Hepatocyte (in vitro differentiated cells): ENCODE measurements around the gene SH3BP2.

ENCODE experiments used
- EZH2 ChIP-seq: fragments of 200-600 bp; sonication (generic); IDR thresholded peaks from 2 replicates; pipeline ENCODE4 v1.6.1; 2016; ENCODE audit warnings: antibody characterized with exemption, mild to moderate bottlenecking, borderline replicate concordance
- EZH2phosphoT487 ChIP-seq: fragments of 200-600 bp; sonication (generic); IDR thresholded peaks from one replicate; pipeline ENCODE4 v1.6.1; 2018; ENCODE audit warnings: antibody characterized with exemption, mild to moderate bottlenecking, low read depth, moderate library complexity; ENCODE audit not compliant: unreplicated experiment, severe bottlenecking
- TF ChIP-seq, protein P1 (sequence below): fragments of 200-600 bp; sonication (generic); IDR thresholded peaks from 2 replicates; pipeline ENCODE4 v1.5.1; 2016; ENCODE audit warnings: antibody characterized with exemption, mild to moderate bottlenecking; ENCODE audit not compliant: poor library complexity

DNA sequence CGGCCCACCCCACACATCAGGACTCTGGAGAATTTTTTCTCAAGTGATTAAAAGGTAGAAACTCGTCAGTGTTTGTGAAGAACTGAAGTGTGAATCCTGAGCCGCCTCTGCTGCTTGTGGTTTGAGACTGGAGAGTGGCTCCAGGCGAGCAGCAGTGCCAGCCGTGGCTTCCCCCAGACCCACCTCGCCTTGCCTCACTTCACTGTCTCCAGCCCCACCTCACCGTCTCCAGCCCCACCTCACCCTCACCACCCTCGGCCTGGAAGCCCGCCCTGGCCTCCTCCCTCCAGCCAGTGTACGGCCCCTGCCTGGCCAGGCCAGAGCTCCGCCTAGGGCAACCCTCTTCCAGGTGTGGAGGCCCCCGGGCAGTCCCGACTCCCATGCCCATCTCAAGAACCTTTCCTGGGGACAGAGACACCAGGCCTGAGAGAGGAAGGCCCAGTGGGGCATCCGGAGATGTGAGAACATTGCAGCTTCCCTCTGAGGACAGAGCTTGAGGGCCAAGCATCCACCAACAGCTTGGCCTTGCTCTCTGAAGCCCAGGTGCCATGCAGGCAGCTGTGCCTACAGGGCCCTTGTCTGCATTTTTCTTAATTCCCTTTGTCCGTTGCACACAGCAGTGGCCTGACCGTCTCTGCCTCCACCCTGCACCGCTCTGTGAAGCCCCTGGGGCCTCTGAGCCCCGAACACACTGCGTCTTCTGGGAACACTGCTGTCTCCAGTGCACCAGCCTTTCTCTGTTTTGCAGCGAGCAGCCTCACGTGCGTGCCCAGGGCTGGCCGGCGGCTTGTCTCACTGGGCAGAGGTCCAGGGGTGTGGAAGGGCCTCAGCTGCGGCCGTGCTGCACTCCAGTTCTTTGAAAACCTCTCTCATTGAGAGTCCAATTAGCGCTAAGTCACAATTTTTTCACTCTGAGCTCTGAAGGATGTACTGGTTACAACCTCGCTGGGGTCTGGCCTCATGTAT lies 13.8 kb downstream of the SH3BP2 start:
- TF ChIP-seq, protein P1, sequence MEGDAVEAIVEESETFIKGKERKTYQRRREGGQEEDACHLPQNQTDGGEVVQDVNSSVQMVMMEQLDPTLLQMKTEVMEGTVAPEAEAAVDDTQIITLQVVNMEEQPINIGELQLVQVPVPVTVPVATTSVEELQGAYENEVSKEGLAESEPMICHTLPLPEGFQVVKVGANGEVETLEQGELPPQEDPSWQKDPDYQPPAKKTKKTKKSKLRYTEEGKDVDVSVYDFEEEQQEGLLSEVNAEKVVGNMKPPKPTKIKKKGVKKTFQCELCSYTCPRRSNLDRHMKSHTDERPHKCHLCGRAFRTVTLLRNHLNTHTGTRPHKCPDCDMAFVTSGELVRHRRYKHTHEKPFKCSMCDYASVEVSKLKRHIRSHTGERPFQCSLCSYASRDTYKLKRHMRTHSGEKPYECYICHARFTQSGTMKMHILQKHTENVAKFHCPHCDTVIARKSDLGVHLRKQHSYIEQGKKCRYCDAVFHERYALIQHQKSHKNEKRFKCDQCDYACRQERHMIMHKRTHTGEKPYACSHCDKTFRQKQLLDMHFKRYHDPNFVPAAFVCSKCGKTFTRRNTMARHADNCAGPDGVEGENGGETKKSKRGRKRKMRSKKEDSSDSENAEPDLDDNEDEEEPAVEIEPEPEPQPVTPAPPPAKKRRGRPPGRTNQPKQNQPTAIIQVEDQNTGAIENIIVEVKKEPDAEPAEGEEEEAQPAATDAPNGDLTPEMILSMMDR = no peak
- no peak for TF ChIP-seq EZH2
- no peak for TF ChIP-seq EZH2phosphoT487
